Neural cell (in vitro differentiated cells): ENCODE results near the gene PKDCC.

Source experiments
- CTCF ChIP-seq: fragments of 450-650 bp; IDR thresholded peaks from 2 replicates; pipeline ENCODE4 v1.5.1; 2014; ENCODE audit warnings: antibody characterized with exemption, mild to moderate bottlenecking, moderate library complexity; ENCODE audit not compliant: poor library complexity, severe bottlenecking
- EP300 ChIP-seq: fragments of 450-650 bp; conservative IDR thresholded peaks from 2 replicates; pipeline ENCODE4 v1.6.1; 2014; ENCODE audit warnings: antibody characterized with exemption, mild to moderate bottlenecking, moderate library complexity; ENCODE audit not compliant: poor library complexity, severe bottlenecking
- EZH2 ChIP-seq: fragments of 200-600, 300-800 bp; shearing (Covaris generic), sonication (generic); IDR thresholded peaks from 2 replicates; pipeline ENCODE4 v1.6.1; 2014; ENCODE audit warnings: antibody characterized with exemption, low read length, borderline replicate concordance, mild to moderate bottlenecking; ENCODE audit not compliant: insufficient read depth, poor library complexity, severe bottlenecking
- POLR2AphosphoS5 ChIP-seq: IDR thresholded peaks from 2 replicates; pipeline ENCODE4 v1.6.1; 2012
- RAD21 ChIP-seq: fragments of 450-650 bp; conservative IDR thresholded peaks from 2 replicates; pipeline ENCODE4 v1.6.1; 2014; ENCODE audit warnings: antibody characterized with exemption, mild to moderate bottlenecking, moderate library complexity
- TF ChIP-seq, protein P1 (sequence below): IDR thresholded peaks from 2 replicates; pipeline ENCODE4 v1.6.1; 2012; ENCODE audit warnings: borderline replicate concordance

- TF ChIP-seq EZH2 (no peak), POLR2AphosphoS5 (no peak), CTCF (no peak), RAD21 (no peak), EP300 (no peak)
- TF ChIP-seq, protein P1, sequence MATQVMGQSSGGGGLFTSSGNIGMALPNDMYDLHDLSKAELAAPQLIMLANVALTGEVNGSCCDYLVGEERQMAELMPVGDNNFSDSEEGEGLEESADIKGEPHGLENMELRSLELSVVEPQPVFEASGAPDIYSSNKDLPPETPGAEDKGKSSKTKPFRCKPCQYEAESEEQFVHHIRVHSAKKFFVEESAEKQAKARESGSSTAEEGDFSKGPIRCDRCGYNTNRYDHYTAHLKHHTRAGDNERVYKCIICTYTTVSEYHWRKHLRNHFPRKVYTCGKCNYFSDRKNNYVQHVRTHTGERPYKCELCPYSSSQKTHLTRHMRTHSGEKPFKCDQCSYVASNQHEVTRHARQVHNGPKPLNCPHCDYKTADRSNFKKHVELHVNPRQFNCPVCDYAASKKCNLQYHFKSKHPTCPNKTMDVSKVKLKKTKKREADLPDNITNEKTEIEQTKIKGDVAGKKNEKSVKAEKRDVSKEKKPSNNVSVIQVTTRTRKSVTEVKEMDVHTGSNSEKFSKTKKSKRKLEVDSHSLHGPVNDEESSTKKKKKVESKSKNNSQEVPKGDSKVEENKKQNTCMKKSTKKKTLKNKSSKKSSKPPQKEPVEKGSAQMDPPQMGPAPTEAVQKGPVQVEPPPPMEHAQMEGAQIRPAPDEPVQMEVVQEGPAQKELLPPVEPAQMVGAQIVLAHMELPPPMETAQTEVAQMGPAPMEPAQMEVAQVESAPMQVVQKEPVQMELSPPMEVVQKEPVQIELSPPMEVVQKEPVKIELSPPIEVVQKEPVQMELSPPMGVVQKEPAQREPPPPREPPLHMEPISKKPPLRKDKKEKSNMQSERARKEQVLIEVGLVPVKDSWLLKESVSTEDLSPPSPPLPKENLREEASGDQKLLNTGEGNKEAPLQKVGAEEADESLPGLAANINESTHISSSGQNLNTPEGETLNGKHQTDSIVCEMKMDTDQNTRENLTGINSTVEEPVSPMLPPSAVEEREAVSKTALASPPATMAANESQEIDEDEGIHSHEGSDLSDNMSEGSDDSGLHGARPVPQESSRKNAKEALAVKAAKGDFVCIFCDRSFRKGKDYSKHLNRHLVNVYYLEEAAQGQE, result no peak
Measured at GRCh38 chr2:42055573-42056514, 8.0 kb downstream of the PKDCC start.
